ACC112 (cell line): Measurements from ENCODE around the gene PANK3.
"Not testable (repeated sequence)": the region's sequence is repeated elsewhere in the genome, so short reads cannot be mapped to it uniquely, and the experiment has no call there.

ENCODE experiments used
- H2AFZ ChIP-seq: fragments of 200-600 bp; sonication (generic); one replicate; pipeline ENCODE4 v1.6.0; 2017; ENCODE audit warnings: antibody characterized with exemption, low read length; ENCODE audit not compliant: unreplicated experiment
- H3K27ac ChIP-seq: fragments of 200-600 bp; sonication (generic); 2 replicates; pipeline ENCODE4 v1.5.1; 2014; ENCODE audit warnings: low read depth, mild to moderate bottlenecking, antibody characterized with exemption, low read length, moderate library complexity
- H3K27me3 ChIP-seq: fragments of 200-600 bp; sonication (generic); 2 replicates; pipeline ENCODE4 v1.6.1; 2014; ENCODE audit warnings: mild to moderate bottlenecking, antibody characterized with exemption, low read length, moderate library complexity, mixed read lengths; ENCODE audit not compliant: insufficient read depth
- H3K36me3 ChIP-seq: fragments of 200-600 bp; sonication (generic); 2 replicates; pipeline ENCODE4 v1.6.1; 2016; ENCODE audit warnings: mild to moderate bottlenecking, antibody characterized with exemption, low read length, moderate library complexity, mixed read lengths; ENCODE audit not compliant: insufficient read depth
- H3K4me1 ChIP-seq: fragments of 200-600 bp; sonication (generic); one replicate; pipeline ENCODE4 v1.6.1; 2016; ENCODE audit warnings: low read length, mixed read lengths; ENCODE audit not compliant: insufficient read depth, unreplicated experiment, control insufficient read depth
- H3K4me3 ChIP-seq: fragments of 200-600 bp; sonication (generic); 2 replicates; pipeline ENCODE4 v1.5.1; 2014; ENCODE audit warnings: mild to moderate bottlenecking, low read depth, low read length
- H3K79me2 ChIP-seq: fragments of 200-600 bp; sonication (generic); one replicate; pipeline ENCODE4 v1.6.0; 2016; ENCODE audit warnings: low read length; ENCODE audit not compliant: control insufficient read depth, unreplicated experiment, insufficient read depth

Gene PANK3

DNA sequence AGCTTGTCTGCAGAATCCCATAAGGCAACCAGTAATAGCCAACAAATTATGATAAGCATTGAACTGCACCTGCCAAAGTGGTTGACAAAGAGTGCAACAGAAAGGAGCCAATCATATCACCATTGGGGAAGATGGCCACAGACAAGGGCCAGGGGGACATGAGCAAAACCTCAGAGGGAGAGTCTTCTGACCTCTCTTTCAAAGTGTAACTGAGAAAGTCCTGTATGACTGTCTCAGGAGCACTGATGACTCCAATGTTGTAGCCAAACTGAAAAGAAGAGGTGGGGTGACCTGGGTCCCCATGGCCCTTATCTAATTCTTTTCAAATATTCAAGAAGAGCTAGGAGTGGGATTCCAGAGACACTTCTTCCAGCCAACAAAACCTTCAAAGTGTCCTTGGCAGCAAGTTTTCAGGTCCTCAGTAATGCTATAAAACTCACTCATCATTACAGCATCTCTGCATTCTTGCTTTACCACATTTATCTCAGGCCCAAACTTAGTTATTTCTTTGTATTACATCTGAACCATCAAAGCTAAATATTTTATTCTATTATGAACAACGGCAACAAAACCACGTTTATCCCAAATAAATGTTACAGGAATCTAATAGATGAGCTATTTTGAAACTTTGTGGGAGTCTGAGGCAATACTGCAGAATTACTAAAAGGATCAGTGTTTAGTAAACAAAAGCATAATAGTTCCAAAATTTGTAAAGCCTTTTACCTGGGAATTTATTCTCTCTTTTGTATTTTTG, 25.6 kb downstream of the PANK3 start:
- Histone ChIP-seq H3K36me3 (peaks cover 21% of the 10 kb centered on the region), H3K27ac (no peak overlapping the region)

DNA sequence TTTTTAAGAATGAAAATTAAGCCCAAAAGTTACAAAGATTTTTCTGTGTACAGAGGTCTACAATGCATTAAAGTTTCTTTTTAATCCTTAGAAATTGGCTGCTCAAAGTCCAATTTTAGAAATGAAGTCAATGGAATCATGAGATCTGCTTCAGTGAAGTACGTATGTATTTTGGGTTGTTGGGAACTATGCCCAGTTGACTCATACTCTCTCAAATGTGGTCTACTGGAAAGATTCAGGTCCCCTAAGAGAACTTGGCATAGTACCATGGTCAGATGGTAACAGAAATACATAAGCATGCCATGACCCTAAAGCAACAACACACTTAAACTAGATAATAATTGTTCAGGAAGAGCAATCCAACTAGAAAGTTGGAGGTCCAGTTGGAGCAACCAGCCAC, 27.0 kb downstream of the PANK3 start:
- Histone ChIP-seq H3K27ac (peak overlapping the region; percentile 40; the same call in 1 of the 2 replicates), H3K4me1 (peaks cover 21% of the 10 kb centered on the region), H3K36me3 (peaks cover 19% of the 10 kb centered on the region), H3K79me2 (peaks cover 8% of the 10 kb centered on the region), H3K27me3 (no peaks in the 10 kb centered on the region), H2AFZ (no peak overlapping the region), H3K4me3 (no peak overlapping the region)

More for the DNA sequence above, 25.6 kb downstream of the PANK3 start:
- Histone ChIP-seq H3K4me3 (no peak overlapping the region), H3K4me1 (peaks cover 21% of the 10 kb centered on the region), H3K79me2 (peaks cover 8% of the 10 kb centered on the region), H3K27me3 (no peaks in the 10 kb centered on the region), H2AFZ (no peak overlapping the region)

DNA sequence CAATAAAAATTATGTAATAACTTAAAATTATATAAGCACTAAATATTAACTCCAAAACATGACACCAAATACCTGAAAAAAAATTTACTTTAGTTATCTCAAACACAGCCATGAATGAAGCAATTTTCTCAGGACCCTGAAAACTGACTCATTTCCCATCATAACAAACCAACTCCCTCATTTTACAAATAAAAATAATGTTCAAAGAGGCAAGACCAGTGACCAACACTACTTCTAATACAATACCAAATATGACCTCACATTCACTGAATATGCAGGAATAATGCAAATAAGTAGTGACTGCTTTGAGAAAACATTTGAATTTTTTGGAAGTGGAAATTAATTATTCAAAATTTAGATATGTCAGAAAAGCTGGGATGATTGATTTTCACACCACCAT, 28.5 kb downstream of the PANK3 start:
- 0 out of 2 replicates have a peak overlapping the region, but pooled peaks have one; percentile 8 for H3K27ac ChIP-seq
- no peak overlapping the region for H2AFZ ChIP-seq
- peaks cover 15% of the 10 kb centered on the region; the same call in 1 of the 2 replicates for H3K36me3 ChIP-seq
- no peak overlapping the region for H3K4me3 ChIP-seq
- H3K79me2 ChIP-seq: peaks cover 8% of the 10 kb centered on the region
- H3K27me3 ChIP-seq: no peaks in the 10 kb centered on the region
- peaks cover 21% of the 10 kb centered on the region for H3K4me1 ChIP-seq

DNA sequence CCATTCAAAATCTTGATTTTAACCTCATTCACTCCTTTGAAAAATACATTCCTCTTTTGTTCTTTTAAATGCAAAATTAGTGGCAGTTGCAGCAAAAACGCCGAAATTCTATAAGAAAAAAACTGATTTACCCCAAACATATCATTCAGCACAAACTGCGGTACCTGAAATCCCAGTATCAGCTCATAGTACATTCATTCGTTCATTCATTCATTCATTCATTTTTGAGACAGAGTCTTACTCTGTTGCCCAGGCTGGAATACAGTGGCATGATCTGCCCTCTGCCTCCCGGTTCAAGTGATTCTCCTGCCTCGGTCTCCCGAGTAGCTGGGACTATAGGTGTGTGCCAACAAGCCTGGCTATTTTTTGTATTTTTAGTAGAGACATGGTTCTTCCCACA, 29.6 kb downstream of the PANK3 start:
- no peak overlapping the region for H2AFZ ChIP-seq
- no peaks in the 10 kb centered on the region for H3K27me3 ChIP-seq
- no peak overlapping the region for H3K27ac ChIP-seq
- H3K4me1 ChIP-seq: peaks cover 21% of the 10 kb centered on the region
- peaks cover 8% of the 10 kb centered on the region for H3K79me2 ChIP-seq
- H3K36me3 ChIP-seq: peaks cover 13% of the 10 kb centered on the region; the same call in 1 of the 2 replicates
- no peak overlapping the region for H3K4me3 ChIP-seq

DNA sequence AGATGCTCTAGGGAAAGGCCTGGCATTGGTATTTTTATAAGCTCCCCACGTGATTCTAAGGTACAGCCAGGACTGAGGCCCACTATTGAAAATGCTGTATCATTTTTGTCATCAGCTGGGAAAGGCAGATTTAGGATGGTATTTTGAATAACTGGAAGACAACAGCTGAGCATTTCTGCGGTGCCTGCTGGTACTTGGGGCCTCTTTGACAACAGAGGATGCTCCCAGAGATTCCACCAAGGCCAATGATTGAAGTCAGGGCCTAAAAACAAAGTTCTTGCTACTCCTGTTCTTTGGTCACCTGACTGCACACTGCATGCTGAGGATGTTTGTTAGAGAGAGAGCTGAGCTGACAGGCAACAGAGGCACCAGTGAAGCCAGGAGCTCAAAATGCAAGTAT, 42.0 kb downstream of the PANK3 start:
- Histone ChIP-seq H2AFZ (no peak overlapping the region), H3K79me2 (no peaks in the 10 kb centered on the region)

DNA sequence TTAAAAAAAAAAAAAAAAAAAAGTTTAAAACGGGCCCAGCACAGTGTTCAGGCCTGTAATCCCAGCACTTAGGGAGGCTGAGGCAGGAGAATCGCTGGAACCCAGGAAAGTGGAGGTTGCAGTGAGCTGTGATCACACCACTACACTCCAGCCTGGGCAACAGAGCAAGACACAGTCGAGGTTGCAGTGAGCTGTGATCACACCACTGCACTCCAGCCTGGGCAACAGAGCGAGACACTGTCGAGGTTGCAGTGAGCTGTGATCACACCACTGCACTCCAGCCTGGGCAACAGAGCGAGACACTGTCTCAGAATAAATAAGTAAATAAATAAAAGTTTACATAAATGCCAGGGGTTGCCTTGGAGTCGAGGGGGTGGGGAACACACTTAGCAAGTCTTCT, 44.8 kb downstream of the PANK3 start:
- not testable (repeated sequence) for H3K4me1 ChIP-seq, H3K4me3 ChIP-seq, H2AFZ ChIP-seq, H3K36me3 ChIP-seq, H3K27ac ChIP-seq, H3K79me2 ChIP-seq
- H3K27me3 ChIP-seq: peaks cover 48% of the 10 kb centered on the region

More for the DNA sequence above, 42.0 kb downstream of the PANK3 start:
- Histone ChIP-seq H3K4me1 (no peaks in the 10 kb centered on the region), H3K27ac (no peak overlapping the region), H3K4me3 (no peak overlapping the region), H3K36me3 (no peaks in the 10 kb centered on the region), H3K27me3 (peaks cover 27% of the 10 kb centered on the region)

DNA sequence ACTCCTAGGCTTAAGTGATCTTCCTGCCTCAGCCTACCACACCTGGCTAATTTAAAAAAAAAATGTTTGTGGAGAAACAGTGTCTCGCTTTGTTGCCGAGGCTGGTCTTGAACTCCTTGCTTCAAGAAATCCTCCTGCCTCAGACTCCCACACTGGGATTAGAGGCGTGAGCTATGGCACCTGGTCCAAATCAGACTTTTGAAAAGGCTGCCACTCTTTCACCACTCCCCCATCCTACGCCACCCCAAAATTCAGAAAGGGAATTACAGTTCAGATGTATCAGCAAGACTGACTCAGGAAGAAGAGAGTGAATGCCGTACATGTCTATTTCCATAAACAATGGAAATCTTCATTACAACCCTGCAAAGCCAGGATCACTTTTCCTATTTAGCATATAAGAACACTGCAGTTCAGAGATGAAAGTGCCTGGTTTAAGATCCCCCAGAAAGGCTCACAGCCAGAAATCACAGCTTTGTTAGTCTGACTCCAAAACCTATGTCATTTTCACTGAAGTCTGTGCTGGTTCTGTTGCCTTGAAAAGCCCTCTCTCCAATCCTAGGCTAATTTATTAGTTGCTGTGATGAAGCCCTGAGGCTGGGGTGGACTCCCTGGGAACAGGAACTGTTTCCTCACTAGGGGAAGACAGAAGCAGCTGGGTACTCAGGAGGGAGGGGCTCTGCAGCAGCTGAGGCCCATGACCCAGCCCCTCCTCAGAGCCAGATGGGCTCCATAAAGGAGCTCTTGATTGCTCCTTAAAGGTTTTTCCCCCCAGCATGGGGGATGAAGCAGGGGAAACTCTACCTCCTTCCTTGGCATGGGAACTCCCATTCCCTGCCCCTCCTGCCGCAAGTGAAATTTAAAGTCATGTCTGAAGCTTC, 46.9 kb downstream of the PANK3 start:
- H3K27ac ChIP-seq: no peak overlapping the region
- H3K4me3 ChIP-seq: no peak overlapping the region
- no peak overlapping the region for H2AFZ ChIP-seq
- H3K4me1 ChIP-seq: no peaks in the 10 kb centered on the region
- no peaks in the 10 kb centered on the region for H3K36me3 ChIP-seq
- H3K27me3 ChIP-seq: peaks cover 51% of the 10 kb centered on the region
- H3K79me2 ChIP-seq: no peaks in the 10 kb centered on the region

DNA sequence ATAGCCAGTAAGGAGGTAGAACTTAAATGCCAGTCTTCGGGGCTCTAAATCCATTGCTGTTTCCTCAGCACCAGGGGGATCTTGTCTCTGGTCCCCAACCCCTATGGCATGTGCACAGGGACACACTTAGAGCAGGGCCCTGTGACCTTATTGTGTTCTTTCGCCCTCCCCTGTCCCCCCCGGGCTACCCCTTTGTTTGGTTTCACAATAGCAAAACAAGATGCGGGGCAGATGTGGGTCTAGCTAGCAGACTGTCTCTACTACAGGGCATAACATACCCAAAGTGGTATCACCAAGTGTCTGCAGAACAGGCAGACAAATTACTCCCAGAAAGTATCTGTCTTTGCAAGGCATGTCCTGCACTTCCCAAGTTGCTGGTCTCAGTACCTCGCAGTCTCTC, 48.0 kb downstream of the PANK3 start:
- no peak overlapping the region for H3K4me3 ChIP-seq
- H3K27me3 ChIP-seq: peaks cover 51% of the 10 kb centered on the region
- no peaks in the 10 kb centered on the region for H3K36me3 ChIP-seq
- H2AFZ ChIP-seq: no peak overlapping the region
- no peaks in the 10 kb centered on the region for H3K4me1 ChIP-seq
- no peaks in the 10 kb centered on the region for H3K79me2 ChIP-seq
- no peak overlapping the region for H3K27ac ChIP-seq

DNA sequence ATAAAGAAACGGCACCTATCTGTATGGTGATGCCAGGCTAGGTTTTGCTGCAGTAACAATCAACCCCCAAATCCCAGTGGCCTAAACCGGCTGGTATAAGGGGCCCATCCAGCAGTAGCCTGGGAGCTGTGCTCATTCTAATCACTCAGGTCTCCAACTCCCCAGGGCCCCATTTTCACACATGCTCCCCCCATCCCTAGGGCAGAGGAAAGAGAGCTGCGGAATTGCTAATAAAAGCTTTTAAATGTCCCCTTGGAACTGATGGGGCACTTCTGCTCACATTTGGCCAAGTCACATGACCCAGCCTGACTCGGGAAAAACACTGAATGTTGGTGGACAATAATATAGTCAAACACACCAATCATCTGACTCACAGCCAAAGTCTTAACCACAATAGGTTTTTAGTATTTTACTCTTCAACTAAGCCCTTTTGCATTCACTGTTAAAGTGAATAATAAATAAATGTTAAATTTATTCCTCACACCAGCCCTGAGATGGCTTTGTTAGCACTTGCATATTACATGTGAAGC, 48.5 kb downstream of the PANK3 start:
- no peaks in the 10 kb centered on the region for H3K36me3 ChIP-seq
- no peaks in the 10 kb centered on the region for H3K79me2 ChIP-seq
- H3K27ac ChIP-seq: no peak overlapping the region
- H3K27me3 ChIP-seq: peaks cover 51% of the 10 kb centered on the region
- H3K4me3 ChIP-seq: no peak overlapping the region
- H2AFZ ChIP-seq: no peak overlapping the region
- no peaks in the 10 kb centered on the region for H3K4me1 ChIP-seq

DNA sequence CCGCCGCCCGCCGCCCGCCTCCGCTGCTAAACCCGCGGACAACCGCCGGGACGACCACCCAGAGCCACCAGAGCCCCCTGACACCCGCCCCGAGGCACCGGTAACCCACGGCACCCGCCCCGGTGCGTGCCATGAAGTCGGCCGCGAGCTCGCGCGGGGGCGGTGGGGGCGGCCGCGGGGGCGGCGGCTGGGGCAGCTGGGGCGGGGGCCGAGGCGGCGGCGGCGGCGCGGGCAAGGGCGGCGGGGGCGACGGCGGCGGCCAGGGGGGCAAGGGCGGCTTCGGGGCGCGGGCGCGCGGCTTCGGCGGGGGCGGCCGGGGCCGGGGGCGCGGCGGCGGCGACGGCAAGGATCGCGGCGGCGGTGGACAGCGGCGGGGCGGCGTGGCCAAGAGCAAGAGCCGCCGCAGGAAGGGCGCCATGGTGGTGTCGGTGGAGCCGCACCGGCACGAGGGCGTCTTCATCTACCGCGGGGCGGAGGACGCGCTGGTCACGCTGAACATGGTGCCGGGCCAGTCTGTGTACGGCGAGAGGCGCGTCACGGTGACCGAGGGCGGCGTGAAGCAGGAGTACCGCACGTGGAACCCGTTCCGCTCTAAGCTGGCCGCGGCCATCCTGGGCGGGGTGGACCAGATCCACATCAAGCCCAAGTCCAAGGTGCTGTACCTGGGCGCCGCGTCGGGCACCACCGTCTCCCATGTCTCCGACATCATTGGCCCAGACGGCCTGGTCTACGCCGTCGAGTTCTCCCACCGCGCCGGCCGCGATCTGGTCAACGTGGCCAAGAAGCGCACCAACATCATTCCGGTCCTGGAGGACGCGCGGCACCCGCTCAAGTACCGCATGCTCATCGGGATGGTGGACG, 49.6 kb downstream of the PANK3 start:
- peak overlapping the region; percentile 59; the same call in 1 of the 2 replicates for H3K4me3 ChIP-seq
- H3K4me1 ChIP-seq: no peaks in the 10 kb centered on the region
- H3K27ac ChIP-seq: no peak overlapping the region
- H3K79me2 ChIP-seq: no peaks in the 10 kb centered on the region
- peaks cover 46% of the 10 kb centered on the region for H3K27me3 ChIP-seq
- no peaks in the 10 kb centered on the region for H3K36me3 ChIP-seq
- H2AFZ ChIP-seq: no peak overlapping the region
